ENCODE results near the gene CRIM1. TPM values are rescaled to one million over a fixed set of nuclear protein-coding genes. Genes with fewer than 3 reads are reported as not detected.

Gene CRIM1
- total RNA-seq, 1 donor from 2014 or later, result 246 TPM

DNA sequence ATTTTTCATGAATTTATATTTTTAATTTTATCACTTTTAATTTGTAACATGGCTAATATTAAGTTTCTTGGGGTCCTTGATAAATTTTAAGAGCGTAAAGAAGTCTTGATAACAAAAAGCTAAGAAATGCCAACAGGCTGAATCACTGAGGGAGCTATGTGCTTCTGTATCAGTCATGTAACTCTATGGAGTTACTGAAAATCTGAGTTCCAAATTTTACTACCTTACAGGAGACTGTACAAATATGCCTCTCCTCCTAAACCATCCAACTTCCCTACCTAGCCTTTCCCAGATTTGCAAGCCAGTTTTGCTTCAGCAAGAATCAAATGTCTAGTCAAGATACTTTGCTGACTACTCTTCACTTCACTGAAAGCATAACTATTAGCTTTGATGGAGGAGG lies 206.7 kb downstream of the CRIM1 start:
- no peak overlapping the region for H3K4me3 Mint-ChIP-seq (ENCODE audit: unreplicated experiment)

DNA sequence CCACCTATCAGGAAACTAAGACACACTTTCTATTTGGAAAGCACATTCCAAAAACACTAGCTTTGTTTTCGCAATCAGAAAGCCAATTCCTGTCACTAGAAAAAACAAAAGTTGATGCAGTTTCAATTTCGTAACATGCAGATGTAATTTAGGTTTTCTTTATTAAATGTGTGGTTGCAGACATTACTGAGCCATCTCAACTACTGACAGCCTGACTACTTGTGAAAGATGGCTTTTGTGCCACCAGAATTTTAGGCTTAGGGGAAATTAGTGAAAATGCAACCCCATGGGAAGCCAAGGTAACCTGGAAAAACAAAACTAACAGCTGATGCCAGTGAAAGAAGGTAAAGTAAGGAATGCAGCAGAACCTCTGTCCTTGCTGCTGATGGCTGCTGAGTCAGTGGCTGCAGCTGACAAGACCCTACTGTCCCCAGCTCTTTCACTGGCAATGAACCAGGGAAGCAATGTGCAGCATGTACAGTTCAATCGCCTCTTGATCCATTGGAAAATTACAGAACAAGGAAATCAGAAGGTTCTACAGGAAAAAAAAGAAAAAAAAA lies 207.5 kb downstream of the CRIM1 start:
- Mint-ChIP-seq H3K9me3 (ENCODE audit: unreplicated experiment) (no peaks in the 10 kb centered on the region), H3K27ac (ENCODE audit: unreplicated experiment) (peak overlapping the region; percentile 59), H3K4me1 (ENCODE audit: unreplicated experiment) (peaks cover 61% of the 10 kb centered on the region), H3K36me3 (ENCODE audit: low read depth, unreplicated experiment) (peaks cover 26% of the 10 kb centered on the region), H3K4me3 (ENCODE audit: unreplicated experiment) (no peak overlapping the region), H3K27me3 (ENCODE audit: unreplicated experiment) (peaks cover 13% of the 10 kb centered on the region)
- no peak for TF ChIP-seq CTCF (IDR thresholded peaks at IDR 0.05; ENCODE audit: unreplicated experiment)
- no peak for DNase-seq (ENCODE audit: low spot score)

More for the DNA sequence above, 206.7 kb downstream of the CRIM1 start:
- H3K4me1 Mint-ChIP-seq (ENCODE audit: unreplicated experiment), result peaks cover 55% of the 10 kb centered on the region
- DNase-seq (ENCODE audit: low spot score), result no peak
- H3K36me3 Mint-ChIP-seq (ENCODE audit: low read depth, unreplicated experiment), result peaks cover 26% of the 10 kb centered on the region
- H3K27ac Mint-ChIP-seq (ENCODE audit: unreplicated experiment), result peak overlapping the region; percentile 92
- no peaks in the 10 kb centered on the region for H3K9me3 Mint-ChIP-seq (ENCODE audit: unreplicated experiment)
- no peak for TF ChIP-seq CTCF (IDR thresholded peaks at IDR 0.05; ENCODE audit: unreplicated experiment)
- peaks cover 13% of the 10 kb centered on the region for H3K27me3 Mint-ChIP-seq (ENCODE audit: unreplicated experiment)

GRCh38 chr2:36564377-36564930 lies 208.9 kb downstream of the CRIM1 start:
- Mint-ChIP-seq H3K36me3 (ENCODE audit: low read depth, unreplicated experiment) (peaks cover 22% of the 10 kb centered on the region), H3K4me3 (ENCODE audit: unreplicated experiment) (no peak overlapping the region), H3K27ac (ENCODE audit: unreplicated experiment) (peak overlapping the region; percentile 59), H3K4me1 (ENCODE audit: unreplicated experiment) (peaks cover 66% of the 10 kb centered on the region), H3K9me3 (ENCODE audit: unreplicated experiment) (no peaks in the 10 kb centered on the region), H3K27me3 (ENCODE audit: unreplicated experiment) (peaks cover 12% of the 10 kb centered on the region)
- no peak for DNase-seq (ENCODE audit: low spot score)
- TF ChIP-seq CTCF (IDR thresholded peaks at IDR 0.05; ENCODE audit: unreplicated experiment), result no peak

DNA sequence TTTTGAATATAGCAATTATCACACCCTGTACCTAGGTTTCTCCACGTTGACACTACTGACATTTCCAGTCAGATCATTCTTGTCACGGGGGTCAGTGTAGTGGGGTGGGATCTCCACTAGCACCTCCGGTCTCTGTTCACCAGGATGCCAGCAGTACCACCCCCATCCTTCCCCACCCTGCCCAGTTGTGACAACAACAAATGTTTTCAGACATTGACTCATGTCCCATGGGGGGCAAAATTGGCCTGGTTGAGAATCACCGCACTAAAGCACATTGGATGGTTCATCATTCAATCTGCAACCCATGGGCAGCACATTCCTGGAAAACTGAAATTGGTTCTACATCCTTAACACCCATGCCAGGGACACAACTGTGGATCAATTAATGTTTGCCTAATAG lies 210.1 kb downstream of the CRIM1 start:
- peak overlapping the region; percentile 65 for H3K4me3 Mint-ChIP-seq (ENCODE audit: unreplicated experiment)
- DNase-seq (ENCODE audit: low spot score), result no peak
- peaks cover 7% of the 10 kb centered on the region for H3K27me3 Mint-ChIP-seq (ENCODE audit: unreplicated experiment)
- H3K36me3 Mint-ChIP-seq (ENCODE audit: low read depth, unreplicated experiment), result peaks cover 17% of the 10 kb centered on the region
- no peak overlapping the region for H3K27ac Mint-ChIP-seq (ENCODE audit: unreplicated experiment)
- H3K9me3 Mint-ChIP-seq (ENCODE audit: unreplicated experiment), result no peaks in the 10 kb centered on the region
- no peak for TF ChIP-seq CTCF (IDR thresholded peaks at IDR 0.05; ENCODE audit: unreplicated experiment)
- H3K4me1 Mint-ChIP-seq (ENCODE audit: unreplicated experiment), result peaks cover 62% of the 10 kb centered on the region

DNA sequence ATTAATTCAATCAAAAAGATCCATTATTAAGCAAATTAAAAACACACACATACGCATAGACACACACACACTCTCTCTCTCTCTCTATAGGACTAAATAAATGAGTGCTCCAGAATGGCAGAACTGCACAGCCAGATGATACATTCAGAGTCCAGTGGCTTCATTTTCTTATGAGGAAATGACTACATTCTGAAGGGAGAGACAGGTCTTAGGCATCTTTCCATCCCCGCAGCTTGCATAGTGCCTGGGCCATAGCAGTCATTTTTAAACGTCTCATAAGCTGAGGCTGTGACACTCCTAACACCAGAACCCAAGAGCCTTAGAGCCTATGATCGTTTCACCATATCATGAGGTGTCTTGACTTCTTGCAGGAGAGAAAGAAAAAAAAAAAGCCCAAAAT lies 211.3 kb downstream of the CRIM1 start:
- no peak for DNase-seq (ENCODE audit: low spot score)
- Mint-ChIP-seq H3K27ac (ENCODE audit: unreplicated experiment) (no peak overlapping the region), H3K27me3 (ENCODE audit: unreplicated experiment) (peaks cover 4% of the 10 kb centered on the region), H3K9me3 (ENCODE audit: unreplicated experiment) (no peaks in the 10 kb centered on the region), H3K36me3 (ENCODE audit: low read depth, unreplicated experiment) (peaks cover 17% of the 10 kb centered on the region), H3K4me1 (ENCODE audit: unreplicated experiment) (peaks cover 54% of the 10 kb centered on the region), H3K4me3 (ENCODE audit: unreplicated experiment) (peak overlapping the region; percentile 13)
- TF ChIP-seq CTCF (IDR thresholded peaks at IDR 0.05; ENCODE audit: unreplicated experiment), result no peak
